ENCODE results near the gene ANAPC15. TPM values are rescaled to one million over a fixed set of nuclear protein-coding genes. Genes with fewer than 3 reads are reported as not detected.
A peak's percentile ranks its signal among the peaks of the same experiment; 100 is the strongest.

Gene ANAPC15
- total and polyA plus RNA-seq, 9 of the 15 experiments (the other 6 are each of a cell fraction or from before 2014, with no cell fraction given), result 53.0 to 254 (median 75.7) TPM

- TF ChIP-seq GTF3C2 (IDR thresholded peaks at IDR 0.05; ENCODE audit: borderline replicate concordance, extremely low read depth, insufficient read length), result no peak
- TF ChIP-seq BHLHE40 (IDR thresholded peaks at IDR 0.05; ENCODE audit: low read length), result peak; percentile 81
- TF ChIP-seq ZNF511 (CRISPR knock-in tag; IDR thresholded peaks at IDR 0.05), result 0 out of 2 replicates have a peak, but pooled peaks have one; percentile 38
- no peak for TF ChIP-seq ZHX1 (conservative IDR thresholded peaks at IDR 0.05; ENCODE audit: low read length)
- no peak for TF ChIP-seq CBX1 (IDR thresholded peaks at IDR 0.05; ENCODE audit: low read depth)
- TF ChIP-seq CBFA2T2 (conservative IDR thresholded peaks at IDR 0.05), result no peak
- peak; percentile 62 for TF ChIP-seq NFYB (IDR thresholded peaks at IDR 0.05; ENCODE audit: extremely low read depth, insufficient read length)
- TF ChIP-seq MCM5 (IDR thresholded peaks at IDR 0.05; ENCODE audit: low read depth), result no peak
- TF ChIP-seq JUND (IDR thresholded peaks at IDR 0.05; ENCODE audit: borderline replicate concordance, low read depth, low read length), result peak; percentile 67
- peak; percentile 27; the same call in 1 of the 3 replicates for TF ChIP-seq JUND (tag; IDR thresholded peaks at IDR 0.05; ENCODE audit: borderline replicate concordance, low read depth, low read length)
- TF ChIP-seq NFIX (CRISPR knock-in tag; IDR thresholded peaks at IDR 0.05; ENCODE audit: low read depth), result no peak
- TF ChIP-seq ZNF655 (CRISPR knock-in tag; IDR thresholded peaks at IDR 0.05), result no peak
- TF ChIP-seq FOXK1 (CRISPR knock-in tag; IDR thresholded peaks at IDR 0.05; ENCODE audit: borderline replicate concordance), result no peak
- peak; percentile 67; the same call in 1 of the 2 replicates for TF ChIP-seq SREBF1 (IDR thresholded peaks at IDR 0.05; ENCODE audit: borderline replicate concordance, low read depth, low read length)
- TF ChIP-seq CHAMP1 (IDR thresholded peaks at IDR 0.05), result no peak
- TF ChIP-seq ZNF586 (CRISPR knock-in tag; conservative IDR thresholded peaks at IDR 0.05), result no peak
- peak; percentile 98 for TF ChIP-seq GABPB1 (CRISPR knock-in tag; IDR thresholded peaks at IDR 0.05)
Measured at GRCh38 chr11:72112143-72112977, at the start of gene ANAPC15 (continued).
